Measurements from ENCODE around the gene HAPLN2. TPM values are rescaled to one million over a fixed set of nuclear protein-coding genes. Genes with fewer than 3 reads are reported as not detected.

The HAPLN2 gene
- polyA plus RNA-seq, 3 donors from 2014 or later: not detected

DNA sequence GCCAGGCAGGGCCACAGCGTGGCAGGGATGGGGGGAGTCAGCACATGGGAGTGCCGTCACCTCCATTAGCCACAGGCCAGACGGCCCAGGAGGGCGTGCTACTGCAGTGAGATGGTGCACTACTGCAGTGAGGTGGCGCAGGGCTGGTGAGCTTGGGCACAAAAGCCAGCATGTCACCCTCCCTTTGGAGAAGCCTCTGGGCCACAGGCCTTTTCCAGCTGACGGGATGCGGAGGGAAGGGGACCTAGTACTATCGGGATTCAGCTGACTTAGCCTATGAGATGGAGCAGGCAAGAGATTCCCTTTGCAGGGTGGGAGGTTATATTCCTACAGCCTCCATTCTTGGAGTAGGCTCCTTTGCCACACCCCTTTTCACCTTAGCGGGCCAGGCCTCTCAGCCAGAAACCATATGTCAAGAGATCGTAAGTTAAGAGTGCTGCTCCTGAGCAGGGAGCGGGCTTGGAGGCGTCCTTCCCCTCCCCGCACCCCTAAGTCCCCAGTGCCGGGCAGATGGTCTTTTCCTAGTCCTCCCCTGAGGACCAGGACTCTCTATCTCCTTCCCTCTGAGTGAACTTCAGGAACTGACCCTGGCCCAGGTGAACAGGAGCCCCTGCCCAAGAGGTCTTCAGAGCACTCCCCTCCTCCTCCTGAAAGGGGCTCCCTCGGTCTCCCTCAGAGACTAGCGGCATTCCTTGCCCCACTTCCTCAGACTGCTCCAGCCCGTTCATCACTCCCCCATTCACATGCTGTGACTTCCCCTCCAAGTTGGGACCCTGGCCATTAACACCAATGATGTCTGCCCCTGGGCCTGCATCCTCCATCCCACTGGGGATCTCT lies 49.8 kb downstream of the HAPLN2 start:
- H3K4me3 Mint-ChIP-seq: no peak overlapping the region
- no peak for DNase-seq
- H3K27ac Mint-ChIP-seq: no peak overlapping the region
- no peaks in the 10 kb centered on the region for H3K36me3 Mint-ChIP-seq
- no peaks in the 10 kb centered on the region for H3K9me3 Mint-ChIP-seq
- peaks cover 0 to 10% (median 3%) of the 10 kb centered on the region in 3 donors for H3K27me3 Mint-ChIP-seq (ENCODE audit: low read depth in 3 of 3)
- no peaks in the 10 kb centered on the region for H3K4me1 Mint-ChIP-seq

DNA sequence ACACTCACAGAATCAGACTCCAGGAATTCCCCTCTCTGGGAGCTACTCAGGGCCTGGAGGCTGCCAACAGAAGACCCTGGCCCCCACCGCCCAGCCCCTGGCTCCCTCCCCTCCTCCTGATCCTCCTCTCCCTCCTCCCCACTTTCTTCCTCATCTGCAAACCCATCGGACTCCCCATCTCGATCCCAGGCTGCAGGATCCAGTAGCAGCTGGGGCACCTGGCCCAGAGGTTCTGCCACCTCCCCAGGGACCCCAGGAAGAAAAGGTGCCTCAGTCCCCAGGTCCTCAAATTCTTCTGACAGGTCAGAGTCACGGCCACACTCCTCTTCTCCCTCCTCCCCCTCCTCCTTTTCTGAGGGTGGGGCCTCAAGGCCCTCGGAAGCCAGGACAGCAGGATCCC lies 50.6 kb downstream of the HAPLN2 start:
- DNase-seq: no peak
- Mint-ChIP-seq H3K27me3 (ENCODE audit: low read depth in 3 of 3) (peaks cover 0 to 10% (median 3%) of the 10 kb centered on the region in 3 donors), H3K4me1 (no peaks in the 10 kb centered on the region), H3K36me3 (no peaks in the 10 kb centered on the region), H3K27ac (no peak overlapping the region), H3K4me3 (no peak overlapping the region), H3K9me3 (no peaks in the 10 kb centered on the region)

DNA sequence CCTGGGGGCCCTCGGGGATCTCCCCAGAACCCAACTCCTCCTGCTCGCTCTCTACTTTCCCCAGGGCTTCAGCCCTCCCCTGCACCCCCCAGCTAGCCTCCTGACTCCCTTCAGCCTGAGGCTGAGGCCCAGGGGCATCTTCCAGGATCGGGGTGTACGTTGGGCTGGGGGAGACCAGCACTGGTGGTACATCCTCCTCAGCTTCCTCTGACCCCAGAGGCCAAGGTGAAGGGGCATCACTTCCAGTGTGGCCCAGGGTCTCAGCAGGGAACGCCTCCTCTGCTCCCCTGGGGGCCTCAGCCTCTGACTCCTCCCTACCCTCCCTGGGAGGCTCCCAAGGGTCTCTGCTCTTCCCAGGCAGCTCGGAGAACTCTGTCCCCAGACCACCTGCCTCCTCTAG lies 51.1 kb downstream of the HAPLN2 start:
- H3K9me3 Mint-ChIP-seq: no peaks in the 10 kb centered on the region
- peaks cover 0 to 10% (median 6%) of the 10 kb centered on the region in 3 donors for H3K27me3 Mint-ChIP-seq (ENCODE audit: low read depth in 3 of 3)
- no peaks in the 10 kb centered on the region for H3K36me3 Mint-ChIP-seq
- H3K4me1 Mint-ChIP-seq: no peaks in the 10 kb centered on the region
- H3K27ac Mint-ChIP-seq: no peak overlapping the region
- DNase-seq: no peak
- H3K4me3 Mint-ChIP-seq: no peak overlapping the region

DNA sequence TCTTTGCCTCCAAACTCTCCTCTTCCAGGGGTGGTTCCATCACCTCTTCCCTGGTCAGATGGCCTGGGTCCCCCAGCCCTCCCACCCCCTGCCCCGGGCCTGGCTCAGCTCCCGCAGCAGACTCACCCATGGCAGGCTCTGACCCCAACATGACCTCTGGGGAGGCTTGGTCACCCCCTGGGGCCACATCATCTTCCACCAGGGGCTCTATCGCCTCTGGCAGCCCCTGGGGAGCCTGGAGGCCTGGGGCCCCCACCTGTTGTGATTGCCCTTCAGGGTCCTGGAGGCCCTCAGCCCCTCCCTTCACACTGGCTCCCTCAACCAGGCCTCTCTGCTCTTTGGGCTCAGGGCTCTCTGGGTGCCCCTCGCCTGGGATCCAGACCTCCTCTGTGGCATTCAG lies 51.6 kb downstream of the HAPLN2 start:
- Mint-ChIP-seq H3K27me3 (ENCODE audit: low read depth in 3 of 3) (peaks cover 0 to 10% (median 9%) of the 10 kb centered on the region in 3 donors), H3K9me3 (no peaks in the 10 kb centered on the region), H3K36me3 (no peaks in the 10 kb centered on the region), H3K4me1 (no peaks in the 10 kb centered on the region), H3K4me3 (no peak overlapping the region), H3K27ac (no peak overlapping the region)
- DNase-seq: no peak

DNA sequence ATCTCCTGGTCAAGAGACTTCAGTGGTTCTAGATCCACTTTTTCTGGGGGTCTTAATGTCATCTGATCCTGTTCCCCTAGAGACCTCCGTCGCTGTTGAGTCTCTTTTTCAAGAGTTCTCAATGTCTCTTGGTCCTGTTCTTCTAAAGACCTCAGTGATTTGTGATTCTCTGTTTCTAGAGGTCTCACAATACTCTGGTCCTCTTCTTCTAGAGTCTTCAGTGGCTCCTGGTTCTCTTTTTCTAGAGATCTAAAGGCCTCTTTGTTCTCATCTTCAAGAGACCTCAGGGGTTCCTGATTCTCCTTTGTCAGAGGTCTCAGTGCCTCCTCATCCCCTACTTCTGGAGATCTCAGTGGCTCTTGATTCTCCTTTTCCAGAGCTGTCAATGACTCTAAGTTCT lies 52.6 kb downstream of the HAPLN2 start:
- no peaks in the 10 kb centered on the region for H3K4me1 Mint-ChIP-seq

DNA sequence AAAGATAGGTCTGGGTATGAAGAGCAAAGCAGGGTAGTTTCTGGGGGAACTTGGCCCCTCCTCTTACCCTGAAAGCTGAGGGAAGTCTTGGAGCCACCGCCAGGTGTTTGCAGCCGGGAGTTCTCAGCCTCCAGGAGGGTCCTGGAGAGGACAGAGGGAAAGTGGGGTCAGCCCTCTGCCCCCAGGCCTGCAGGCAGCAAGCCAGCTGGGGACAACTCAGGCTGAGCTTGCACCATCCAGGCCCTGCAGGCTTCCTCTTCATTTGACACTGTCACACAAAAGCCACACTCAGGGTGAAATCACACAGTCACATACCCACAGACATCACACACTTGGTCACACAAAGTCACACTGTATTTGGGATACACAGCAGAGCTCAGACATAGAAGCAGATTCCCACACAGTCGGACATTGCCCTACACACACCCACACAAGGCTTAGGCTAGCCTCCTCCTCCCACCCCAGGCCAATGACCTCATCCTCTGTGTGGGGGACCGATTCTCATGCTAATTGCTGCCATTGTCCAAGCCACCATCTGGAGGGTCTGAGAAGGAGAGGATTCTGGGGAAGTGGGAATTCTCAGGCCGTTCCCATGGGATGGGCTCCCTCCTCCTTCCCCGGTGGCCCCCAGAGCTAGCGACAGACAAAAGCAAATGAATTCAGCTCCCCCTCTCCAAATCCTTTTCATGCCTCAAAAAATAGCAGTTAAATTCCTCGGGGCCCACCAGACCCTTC lies 54.3 kb downstream of the HAPLN2 start:
- no peaks in the 10 kb centered on the region for H3K36me3 Mint-ChIP-seq
- DNase-seq: no peak
- peaks cover 13 to 21% (median 16%) of the 10 kb centered on the region in 3 donors for H3K27me3 Mint-ChIP-seq (ENCODE audit: low read depth in 3 of 3)
- peaks cover 0 to 2% (median 0%) of the 10 kb centered on the region in 6 donors for H3K9me3 Mint-ChIP-seq
- no peak overlapping the region for H3K4me3 Mint-ChIP-seq
- peaks cover 5 to 8% of the 10 kb centered on the region in 2 donors for H3K4me1 Mint-ChIP-seq
- H3K27ac Mint-ChIP-seq: no peak overlapping the region

More for the DNA sequence above, 52.6 kb downstream of the HAPLN2 start:
- H3K27ac Mint-ChIP-seq: no peak overlapping the region
- DNase-seq: no peak
- H3K36me3 Mint-ChIP-seq: no peaks in the 10 kb centered on the region
- no peak overlapping the region for H3K4me3 Mint-ChIP-seq
- peaks cover 0 to 15% (median 9%) of the 10 kb centered on the region in 3 donors for H3K27me3 Mint-ChIP-seq (ENCODE audit: low read depth in 3 of 3)
- H3K9me3 Mint-ChIP-seq: no peaks in the 10 kb centered on the region

Other genes with a start within 250 kb of the HAPLN2 start
- 10 to 100 TPM in 1 of 3 donors, 1 to 10 TPM in 2; 5.0 to 22.8 (median 6.0) TPM for gene MEF2D, start 118.6 kb upstream of the HAPLN2 start, polyA plus RNA-seq
- gene IQGAP3, start 46.9 kb upstream of the HAPLN2 start, polyA plus RNA-seq: not detected
- gene TTC24, start 39.7 kb upstream of the HAPLN2 start, polyA plus RNA-seq: 1 to 10 TPM in 1 of 3 donors, under 1 TPM in 2; 0.40 to 1.1 (median 0.72) TPM
- gene NAXE, start 27.6 kb upstream of the HAPLN2 start, polyA plus RNA-seq: 100 to 1,000 TPM; 141 to 239 (median 202) TPM
- gene GPATCH4, start 17.9 kb upstream of the HAPLN2 start, polyA plus RNA-seq: 10 to 100 TPM in 2 of 3 donors, 1 to 10 TPM in 1; 7.7 to 42.2 (median 15.9) TPM
- under 1 TPM in 1 of 3 donors, not detected in 2; 0.35 TPM for gene BCAN, start 22.7 kb downstream of the HAPLN2 start, polyA plus RNA-seq
- gene NES, start 58.0 kb downstream of the HAPLN2 start, polyA plus RNA-seq: not detected
- not detected for gene CRABP2, start 86.2 kb downstream of the HAPLN2 start, polyA plus RNA-seq
- 1 to 10 TPM; 4.1 to 6.3 (median 4.4) TPM for gene METTL25B, start 109.1 kb downstream of the HAPLN2 start, polyA plus RNA-seq
- gene ISG20L2, start 109.4 kb downstream of the HAPLN2 start, polyA plus RNA-seq: 10 to 100 TPM in 2 of 3 donors, 1 to 10 TPM in 1; 9.3 to 34.1 (median 15.8) TPM
- gene MRPL24, start 121.7 kb downstream of the HAPLN2 start, polyA plus RNA-seq: 100 to 1,000 TPM in 1 of 3 donors, 10 to 100 TPM in 2; 75.4 to 126 (median 88.2) TPM
- gene HDGF, start 132.3 kb downstream of the HAPLN2 start, polyA plus RNA-seq: 10 to 100 TPM; 27.5 to 35.4 (median 32.4) TPM
- gene PRCC, start 148.1 kb downstream of the HAPLN2 start, polyA plus RNA-seq: 10 to 100 TPM; 25.9 to 55.6 (median 32.8) TPM
- gene SH2D2A, start 197.4 kb downstream of the HAPLN2 start, polyA plus RNA-seq: 100 to 1,000 TPM in 1 of 3 donors, 10 to 100 TPM in 2; 76.4 to 139 (median 84.1) TPM
- not detected for gene INSRR, start 239.7 kb downstream of the HAPLN2 start, polyA plus RNA-seq
- under 1 TPM in 1 of 3 donors, not detected in 2; 0.71 TPM for gene NTRK1, start 241.4 kb downstream of the HAPLN2 start, polyA plus RNA-seq

Data from immature natural killer cell (primary cell).